NCI-H82 treated with DMSO at 0.1 percent for 48 hours (cell line): Measurements from ENCODE around the gene TSPAN11.
A peak's percentile ranks its signal among the peaks of the same experiment; 100 is the strongest.

Experiments used
- DNase-seq: peaks from one replicate; lab custom pipeline; 2025; ENCODE audit not compliant: unreplicated experiment; lab: John Stamatoyannopoulos, UW

Gene TSPAN11

GRCh38 chr12:30910038-30910350 lies 16.6 kb upstream of the TSPAN11 start:
- no peak for DNase-seq

DNA sequence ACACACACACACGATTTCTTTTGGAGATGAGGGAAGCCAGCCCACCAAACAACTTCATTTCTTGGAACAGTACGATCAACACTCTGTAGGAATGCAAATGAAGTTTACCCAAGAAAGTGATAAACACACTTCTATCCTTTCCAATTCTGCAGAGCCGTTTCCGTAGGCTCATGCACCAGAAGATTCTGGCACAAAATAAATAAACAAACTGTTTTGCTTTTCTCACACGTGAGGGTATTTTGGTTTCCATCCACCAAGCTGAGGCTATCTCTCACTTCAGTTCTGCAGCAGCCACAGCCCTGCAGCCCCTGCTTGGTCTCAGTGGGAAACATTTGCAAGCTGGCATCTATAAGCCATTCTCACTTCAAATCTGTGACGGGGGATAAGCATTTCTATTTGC lies 15.3 kb upstream of the TSPAN11 start:
- no peak for DNase-seq

GRCh38 chr12:30913323-30913722 lies 13.2 kb upstream of the TSPAN11 start:
- no peak for DNase-seq

GRCh38 chr12:30914986-30915591 lies 11.5 kb upstream of the TSPAN11 start:
- DNase-seq = no peak

GRCh38 chr12:30923057-30923456 lies 3.5 kb upstream of the TSPAN11 start:
- DNase-seq = no peak

DNA sequence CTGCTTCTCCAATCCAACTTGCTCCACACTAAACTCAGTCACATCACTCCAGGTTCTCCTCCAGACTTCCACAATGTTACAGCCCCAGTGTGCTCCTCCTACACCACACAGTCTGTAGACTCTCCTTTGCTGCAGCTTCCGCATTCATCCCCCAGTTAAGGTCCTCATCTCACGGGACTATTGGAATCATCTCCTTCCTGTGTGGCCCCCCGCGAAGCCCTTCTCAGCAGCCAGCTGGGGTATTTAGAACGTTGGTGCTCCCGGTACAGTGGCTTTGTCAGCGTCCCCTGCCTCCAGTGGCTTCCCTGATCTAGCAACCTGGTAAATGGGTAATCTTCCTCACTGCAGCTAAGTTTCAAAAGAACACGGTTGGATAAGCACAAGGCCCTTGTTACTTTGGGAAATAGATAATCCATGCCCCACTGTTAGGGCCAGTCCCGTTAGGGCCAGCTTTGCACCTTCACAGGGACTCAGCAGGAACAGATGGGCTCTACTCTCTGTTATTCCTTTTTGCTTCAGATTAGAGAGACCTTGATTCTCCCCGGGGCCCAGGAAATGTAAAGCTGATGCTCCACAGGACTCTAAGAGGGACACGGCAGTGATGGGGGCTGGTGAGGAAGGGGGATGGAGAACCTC lies 823 bp upstream of the TSPAN11 start:
- DNase-seq = peak; percentile 58

DNA sequence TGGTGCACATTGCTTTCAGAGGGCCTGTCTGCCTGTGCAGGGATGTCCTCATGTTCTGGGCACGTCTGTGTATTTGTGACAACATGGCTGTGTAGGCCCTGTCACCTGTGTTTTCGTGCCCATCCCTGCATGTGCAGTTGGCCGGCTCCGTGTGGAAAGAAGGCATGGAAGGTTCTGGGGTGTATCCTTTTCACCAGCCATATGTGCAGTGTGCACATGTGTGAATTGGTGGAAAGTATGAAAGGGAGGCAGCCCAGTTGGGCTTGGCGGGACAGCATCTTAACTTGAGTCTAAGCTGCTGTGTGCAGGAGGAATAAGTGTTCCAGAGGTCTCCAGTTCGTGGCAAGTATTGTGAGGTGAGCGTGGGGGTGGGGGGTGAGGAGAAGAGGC lies 669 bp downstream of the TSPAN11 start:
- DNase-seq = no peak

- no peak for DNase-seq
Observed at GRCh38 chr12:30928356-30929244, 2.1 kb downstream of the TSPAN11 start.

- no peak for DNase-seq
Observed at GRCh38 chr12:30930238-30930637, 3.7 kb downstream of the TSPAN11 start.

DNA sequence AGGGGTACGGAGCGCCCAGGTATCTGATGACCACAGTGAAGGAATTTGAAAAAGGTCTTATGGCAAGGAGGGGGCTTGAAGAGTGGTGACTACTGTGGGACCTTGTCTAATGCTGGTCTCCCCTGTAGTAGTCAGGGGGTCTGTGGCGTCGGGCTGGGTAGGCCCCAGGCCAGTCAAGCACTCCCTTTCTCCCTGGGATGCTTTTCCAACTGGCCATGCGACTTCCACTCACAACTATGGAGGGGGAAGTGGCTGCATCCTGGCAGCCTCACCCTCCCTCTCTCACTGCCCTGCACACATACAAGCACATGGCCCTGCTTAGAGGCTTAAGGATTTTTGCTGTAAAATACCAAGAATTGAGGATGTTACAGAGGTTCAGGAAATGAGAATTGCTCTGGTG lies 4.1 kb downstream of the TSPAN11 start:
- DNase-seq = no peak

GRCh38 chr12:30932881-30933280 lies 6.3 kb downstream of the TSPAN11 start:
- no peak for DNase-seq

DNA sequence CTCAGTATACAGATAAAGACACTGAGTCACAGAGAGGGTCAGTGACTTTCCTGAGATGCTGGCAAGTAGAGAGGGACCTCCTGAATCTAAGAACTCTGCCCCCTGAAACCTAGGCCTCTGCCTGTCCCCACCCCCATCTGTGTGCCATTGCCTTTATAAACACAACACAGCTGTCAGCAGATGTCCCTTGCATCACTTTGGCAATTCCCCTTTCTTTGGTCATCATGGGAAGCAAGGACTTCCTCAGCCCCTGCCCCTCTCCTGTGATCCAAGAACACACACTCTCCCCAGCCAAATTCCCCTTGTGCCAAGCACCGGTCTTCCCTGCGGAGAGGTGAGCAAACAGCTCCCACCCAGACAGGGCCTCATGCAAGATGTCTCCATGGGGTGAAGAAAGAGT lies 8.3 kb downstream of the TSPAN11 start:
- DNase-seq = no peak

- no peak for DNase-seq
Observed at GRCh38 chr12:30936036-30936435, 9.5 kb downstream of the TSPAN11 start.

GRCh38 chr12:30939234-30939633 lies 12.7 kb downstream of the TSPAN11 start:
- DNase-seq = no peak

GRCh38 chr12:30942486-30942885 lies 15.9 kb downstream of the TSPAN11 start:
- DNase-seq = no peak

DNA sequence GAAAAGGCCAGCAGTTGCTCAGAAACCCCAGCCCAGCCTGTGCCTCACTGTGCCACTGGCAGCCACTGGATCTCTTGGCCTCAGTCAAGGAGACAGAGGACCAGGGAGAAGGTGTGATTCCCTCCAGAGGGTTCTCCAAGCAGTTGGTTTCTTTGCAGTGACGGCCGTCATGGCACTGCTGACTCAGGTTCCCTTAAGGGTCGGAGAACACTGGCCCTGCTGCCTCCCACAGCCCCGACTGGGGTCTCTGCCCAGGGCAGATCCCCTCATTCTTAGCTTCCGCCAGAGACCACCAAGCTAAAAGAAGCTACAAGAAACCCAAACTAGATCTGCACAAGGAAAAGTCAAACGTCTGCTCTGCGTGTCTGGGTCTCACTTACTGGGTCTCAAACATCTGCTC lies 16.4 kb downstream of the TSPAN11 start:
- DNase-seq = no peak

DNA sequence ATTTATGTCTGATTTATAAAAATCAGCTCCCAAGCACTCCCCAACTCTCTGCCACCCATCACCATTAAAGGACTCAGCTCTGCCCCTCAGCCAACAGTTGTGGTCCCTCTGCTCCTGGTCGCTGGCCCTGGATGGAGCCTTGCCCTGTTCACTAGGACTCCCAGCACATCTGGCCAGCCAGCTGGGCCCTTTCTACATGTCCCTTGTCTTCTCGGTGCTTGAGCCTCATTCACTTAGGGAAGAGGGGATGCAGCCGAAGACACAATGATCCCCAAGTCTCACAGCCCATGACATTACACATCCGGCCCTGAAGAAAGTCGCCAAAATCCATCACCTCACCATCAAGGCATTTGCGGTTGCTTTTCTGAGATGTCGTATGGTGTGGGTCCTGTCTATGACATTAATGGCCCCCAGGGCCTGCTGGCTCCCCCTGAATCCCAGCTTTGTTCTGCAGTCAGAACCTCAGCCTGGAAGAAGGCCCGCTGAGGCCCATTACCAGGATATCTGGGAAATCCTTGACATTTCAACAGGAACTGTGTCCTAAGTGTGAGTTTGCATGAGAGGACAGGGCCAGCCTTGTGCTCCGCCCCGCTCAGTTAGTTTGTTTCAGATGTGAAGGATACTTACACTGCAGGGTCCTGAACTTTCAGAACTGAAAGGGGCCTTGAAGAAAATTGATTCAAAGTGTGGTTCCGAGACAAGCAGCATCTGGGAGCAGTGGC lies 19.1 kb downstream of the TSPAN11 start:
- no peak for DNase-seq

DNA sequence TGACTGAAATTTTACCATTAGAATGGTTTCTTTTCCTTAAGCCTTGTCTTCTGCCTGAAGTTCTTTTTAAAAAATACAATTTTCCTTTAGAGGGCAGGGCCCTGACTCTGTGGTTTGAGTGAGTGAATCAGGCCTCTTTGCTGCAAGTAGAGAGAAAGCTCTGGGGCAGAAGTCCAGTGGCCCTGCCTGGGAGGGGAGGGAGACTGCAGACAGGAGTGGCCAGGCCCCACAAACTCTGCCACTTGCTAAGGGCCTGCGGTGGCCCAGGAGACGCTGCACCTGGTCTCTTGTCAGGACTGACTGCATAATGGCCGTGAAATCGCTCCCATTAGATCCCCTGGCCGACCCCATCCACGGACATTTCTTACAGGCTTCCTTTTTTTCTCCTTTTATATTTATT lies 25.5 kb downstream of the TSPAN11 start:
- DNase-seq = no peak

GRCh38 chr12:30953257-30953656 lies 26.7 kb downstream of the TSPAN11 start:
- DNase-seq = no peak

- no peak for DNase-seq
Observed at GRCh38 chr12:30953951-30954751, 27.6 kb downstream of the TSPAN11 start.

DNA sequence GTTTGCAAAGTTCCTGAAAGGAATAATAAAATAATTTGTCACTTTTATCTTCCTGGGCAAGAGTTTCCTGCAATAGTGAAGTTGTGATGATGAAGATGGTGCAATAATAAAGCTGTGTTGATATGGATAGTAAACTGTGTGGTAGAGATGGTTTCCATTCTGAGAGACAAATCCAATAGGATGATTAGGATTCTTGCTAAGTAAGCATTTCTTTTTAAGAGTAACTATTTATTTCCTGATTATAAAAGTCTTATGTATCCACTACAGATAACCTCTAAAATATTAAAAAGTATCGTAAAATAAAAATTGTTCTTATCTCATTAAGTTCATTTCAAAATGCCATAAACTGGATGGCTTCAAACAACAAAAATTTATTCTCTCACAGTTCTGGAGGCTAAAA lies 28.7 kb downstream of the TSPAN11 start:
- no peak for DNase-seq
